ENCODE results near the gene LIN52.
A peak's percentile ranks its signal among the peaks of the same experiment; 100 is the strongest.

Gene LIN52

GRCh38 chr14:74084277-74085046, at the start of gene LIN52, which contains the start of gene ALDH6A1:
LIN52 (plus strand) TSS chr14:74084956; CDS start chr14:74084975, 19 bp downstream.
ALDH6A1 (minus strand) TSS chr14:74084453; CDS start chr14:74084394, 59 bp downstream.
- DNase-seq (ENCODE audit: low spot score): peak; percentile 100

- DNase-seq (ENCODE audit: low spot score): no peak
Measured at GRCh38 chr14:74035556-74035955, 49.2 kb upstream of the LIN52 start.

GRCh38 chr14:74038020-74038859, 46.5 kb upstream of the LIN52 start:
- DNase-seq (ENCODE audit: low spot score): peak; percentile 55

- DNase-seq (ENCODE audit: low spot score): no peak
Measured at GRCh38 chr14:74042296-74042695, 42.5 kb upstream of the LIN52 start.

GRCh38 chr14:74045522-74045921, 39.2 kb upstream of the LIN52 start:
- no peak for DNase-seq (ENCODE audit: low spot score)

- DNase-seq (ENCODE audit: low spot score): no peak
Measured at GRCh38 chr14:74048281-74048680, 36.5 kb upstream of the LIN52 start.

GRCh38 chr14:74049876-74050495, 34.8 kb upstream of the LIN52 start:
- DNase-seq (ENCODE audit: low spot score): no peak

GRCh38 chr14:74062809-74063150, 22.0 kb upstream of the LIN52 start:
- DNase-seq (ENCODE audit: low spot score): no peak

GRCh38 chr14:74064426-74064825, 20.3 kb upstream of the LIN52 start:
- no peak for DNase-seq (ENCODE audit: low spot score)

GRCh38 chr14:74064883-74065282, 19.9 kb upstream of the LIN52 start:
- DNase-seq (ENCODE audit: low spot score): no peak

- DNase-seq (ENCODE audit: low spot score): no peak
Measured at GRCh38 chr14:74065746-74066575, 18.8 kb upstream of the LIN52 start.

GRCh38 chr14:74077401-74077800, 7.4 kb upstream of the LIN52 start:
- DNase-seq (ENCODE audit: low spot score): no peak

GRCh38 chr14:74080820-74081460, 3.8 kb upstream of the LIN52 start:
- DNase-seq (ENCODE audit: low spot score): no peak

GRCh38 chr14:74081491-74081890, 3.3 kb upstream of the LIN52 start:
- DNase-seq (ENCODE audit: low spot score): no peak

GRCh38 chr14:74083161-74083560, 1.6 kb upstream of the LIN52 start:
- DNase-seq (ENCODE audit: low spot score): no peak

- DNase-seq (ENCODE audit: low spot score): no peak
Measured at GRCh38 chr14:74083784-74084276, 926 bp upstream of the LIN52 start.

GRCh38 chr14:74085047-74085637, 386 bp downstream of the LIN52 start:
- peak; percentile 66 for DNase-seq (ENCODE audit: low spot score)

- DNase-seq (ENCODE audit: low spot score): peak; percentile 55
Measured at GRCh38 chr14:74085828-74086227, 1.1 kb downstream of the LIN52 start.

- DNase-seq (ENCODE audit: low spot score): no peak
Measured at GRCh38 chr14:74089251-74090020, 4.7 kb downstream of the LIN52 start.

- DNase-seq (ENCODE audit: low spot score): no peak
Measured at GRCh38 chr14:74105381-74105780, 20.6 kb downstream of the LIN52 start.
